Hypothalamus (tissue), 51 donors: ENCODE measurements around the gene PCBD1.

ENCODE experiments used
- DNase-seq, 51 donors: peaks; one replicate each; lab custom pipeline; 2025; lab: John Stamatoyannopoulos, UW

PCBD1 gene

DNA sequence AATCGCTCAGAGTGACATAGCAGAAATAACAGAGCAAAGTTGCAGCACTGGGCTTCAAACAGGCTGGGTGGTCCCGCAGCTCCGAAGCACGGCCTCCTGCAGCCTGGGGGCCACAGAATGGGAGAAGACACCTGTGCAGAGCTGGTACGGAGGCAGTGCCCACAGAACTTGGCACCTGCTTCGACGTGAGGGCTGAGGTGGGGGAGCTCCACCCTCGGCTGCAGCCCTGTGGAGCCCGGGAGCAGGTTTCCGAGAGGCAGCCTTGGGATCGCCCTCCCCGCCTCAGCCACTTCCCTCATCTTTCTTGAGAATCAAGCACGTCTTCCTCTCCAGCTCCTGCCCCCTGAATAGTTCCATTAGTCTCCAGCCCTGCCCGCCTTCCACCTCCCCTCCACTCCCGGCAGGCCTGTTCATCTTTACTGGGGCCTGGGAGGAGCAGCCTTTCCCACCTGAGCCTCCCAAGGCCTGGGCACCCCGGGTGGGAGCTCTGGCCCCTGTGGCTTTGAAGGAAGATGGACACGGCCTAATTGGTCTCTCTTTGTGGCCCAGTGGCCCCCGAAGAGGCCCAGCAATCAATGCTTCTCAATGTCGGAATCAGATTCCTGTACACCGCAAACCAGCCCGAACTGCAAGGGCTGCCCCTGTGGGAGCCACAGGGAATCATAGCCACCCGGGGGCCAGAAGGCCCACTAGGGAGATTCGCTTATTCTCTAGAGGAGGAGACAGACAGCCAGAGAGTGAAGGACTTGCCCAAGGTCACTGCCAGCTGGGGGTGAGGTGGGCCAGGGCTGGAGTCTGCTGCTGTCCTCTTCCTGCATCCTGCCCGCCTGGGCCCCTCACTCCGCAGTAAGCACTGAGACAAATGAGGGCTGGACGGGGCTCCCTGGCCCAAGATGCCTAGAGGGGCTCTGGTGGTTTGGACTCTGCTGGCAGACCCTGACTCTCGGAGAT, 17.0 kb upstream of the PCBD1 start:
- no peak for DNase-seq

DNA sequence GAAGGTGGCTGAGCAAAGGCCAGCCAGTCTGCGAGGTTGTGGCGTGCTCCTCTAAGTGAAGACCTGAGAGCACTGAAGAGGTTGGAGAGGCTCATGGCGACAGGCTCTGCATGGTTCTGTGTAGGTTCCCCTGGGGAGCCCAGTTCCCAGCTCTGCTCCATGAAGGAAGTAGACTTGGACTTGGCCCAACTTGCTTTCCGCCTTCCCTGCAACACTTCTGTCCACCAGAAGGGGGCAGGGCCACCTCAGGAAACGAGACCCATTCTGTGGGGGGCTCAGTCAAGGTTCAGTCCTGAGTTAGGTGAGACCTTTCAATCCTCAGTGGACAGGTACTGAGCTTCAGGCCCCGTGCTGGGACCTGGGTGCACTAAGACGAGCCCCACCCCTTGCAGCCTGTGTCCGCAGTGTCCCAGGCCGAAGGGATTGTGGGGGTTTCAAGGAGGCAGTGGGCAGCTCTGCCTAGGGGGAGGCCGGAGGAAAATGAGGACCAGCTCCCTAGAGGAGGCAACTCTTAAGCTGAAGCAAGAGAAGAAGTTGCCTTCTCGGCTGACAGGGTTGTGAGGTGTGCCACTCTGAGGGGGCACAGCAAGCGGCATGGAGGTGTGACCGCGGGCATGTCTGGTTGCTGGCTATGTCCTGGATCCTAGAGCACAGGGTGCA, 15.0 kb upstream of the PCBD1 start:
- peak in 34 of 51 donors; percentile 4 to 66 (median 35) for DNase-seq

DNA sequence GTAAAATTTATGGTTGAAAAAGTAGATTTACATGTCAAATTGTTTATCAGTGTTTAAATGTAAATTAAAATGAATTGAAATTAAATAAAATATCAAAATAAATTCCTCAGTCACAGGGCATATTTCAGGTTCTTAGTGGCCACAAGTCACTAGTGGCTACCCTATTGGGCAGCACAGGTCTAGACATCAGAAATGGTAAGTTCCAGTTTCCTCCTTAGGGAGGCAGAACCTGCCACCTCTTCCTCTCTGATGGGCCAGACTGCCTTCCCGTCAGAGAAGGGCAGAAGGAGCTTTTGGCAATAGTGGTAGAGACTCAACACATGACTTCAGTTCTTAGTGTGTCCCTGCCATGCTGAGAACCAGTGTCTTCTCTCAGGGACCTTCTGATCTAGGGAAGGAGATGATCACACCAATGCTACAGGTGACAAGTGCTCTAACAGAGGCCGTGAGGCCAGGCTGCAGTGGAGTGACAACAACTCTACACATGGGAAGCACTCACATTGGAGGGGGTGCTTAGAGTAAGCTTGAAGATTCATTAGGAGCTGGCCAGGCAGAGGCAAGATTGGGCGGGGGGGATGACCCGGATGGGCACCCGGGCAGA, 14.4 kb upstream of the PCBD1 start:
- no peak for DNase-seq

DNA sequence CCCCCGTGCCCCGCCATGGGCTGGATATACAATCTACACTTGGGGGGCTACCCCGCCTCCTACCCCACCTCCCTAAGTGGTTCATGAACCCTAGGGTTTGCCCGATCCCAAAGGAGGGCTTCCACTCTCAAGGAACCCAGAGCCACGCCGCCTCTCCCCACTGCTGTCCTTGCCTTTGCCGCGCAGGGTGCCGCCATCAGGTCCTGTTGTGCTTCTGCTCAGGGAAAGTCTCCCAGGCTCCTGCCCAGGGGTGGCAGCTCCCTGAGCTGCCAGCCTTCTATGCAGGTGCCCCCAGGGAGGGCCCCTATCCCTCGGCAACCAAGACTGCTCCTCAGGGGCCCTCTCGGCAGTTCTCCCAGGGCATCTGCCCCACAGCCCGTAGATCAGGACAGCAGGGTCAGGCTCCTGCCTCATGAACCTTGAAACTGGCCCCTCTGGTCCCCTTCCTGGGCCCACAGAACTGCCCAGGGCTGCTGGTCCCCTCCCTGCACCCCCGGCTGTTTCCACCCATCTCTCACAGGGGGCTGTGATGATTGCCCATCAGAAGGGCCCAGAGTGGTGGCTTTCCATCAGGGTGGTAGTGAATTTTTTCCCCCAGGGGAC, 13.0 kb upstream of the PCBD1 start:
- no peak for DNase-seq

DNA sequence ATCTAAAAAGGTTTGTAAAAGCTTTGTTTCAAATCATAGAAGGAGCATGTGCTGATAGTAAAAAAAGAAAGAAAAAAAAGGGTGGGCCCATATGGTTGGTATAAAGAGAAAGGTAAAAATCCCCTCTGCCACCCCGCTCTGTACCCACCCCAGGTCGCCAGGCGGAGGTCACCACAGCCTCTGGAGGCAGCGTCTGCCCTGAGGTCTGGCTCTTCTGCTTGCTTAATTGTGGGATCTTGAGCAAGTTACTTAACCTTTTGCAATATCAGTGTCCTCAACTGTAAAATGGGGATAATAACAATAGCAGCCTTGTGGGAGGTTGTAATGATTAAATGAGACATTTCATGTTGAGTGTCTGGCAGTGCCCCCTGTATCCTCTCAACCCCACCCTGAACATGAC, 10.7 kb upstream of the PCBD1 start:
- no peak for DNase-seq

DNA sequence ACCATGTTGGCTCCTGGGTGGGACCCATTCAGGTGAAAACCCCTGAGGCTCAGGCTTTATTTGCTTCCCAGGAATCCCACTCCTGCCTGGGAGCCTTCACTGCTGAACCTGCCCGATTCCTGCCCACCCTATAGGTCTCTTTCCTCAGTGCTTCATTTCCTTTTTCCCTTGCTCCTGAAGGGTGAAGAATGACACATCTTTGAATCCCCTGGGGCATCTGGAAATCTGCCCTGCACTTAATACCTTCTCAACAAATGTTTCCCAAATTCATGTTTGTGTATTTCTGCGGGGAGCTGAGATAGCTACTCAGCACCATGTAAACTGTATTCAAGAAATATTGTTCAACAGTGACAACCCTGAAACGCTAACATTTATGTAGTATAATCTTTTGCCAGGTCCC, 10.3 kb upstream of the PCBD1 start:
- DNase-seq, result no peak

DNA sequence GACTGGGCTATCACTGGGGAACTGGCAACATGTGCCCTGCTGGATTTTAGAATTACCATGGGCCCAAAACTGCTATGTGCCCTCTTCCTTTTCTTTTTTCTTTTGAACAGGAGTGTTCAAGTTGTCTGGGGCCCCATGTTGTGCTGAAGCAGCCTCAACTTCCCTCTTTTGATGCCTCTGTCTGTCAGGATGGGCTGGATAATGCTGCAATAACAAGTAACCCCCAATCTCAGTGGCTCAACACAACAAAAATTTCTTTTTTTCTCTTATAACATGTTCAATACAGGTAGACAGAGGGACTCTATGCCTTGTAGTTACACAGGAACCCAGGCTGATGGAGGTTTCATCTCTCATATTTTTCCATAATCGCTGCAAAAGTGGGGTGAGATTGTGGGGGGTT, 8.2 kb upstream of the PCBD1 start:
- no peak for DNase-seq

DNA sequence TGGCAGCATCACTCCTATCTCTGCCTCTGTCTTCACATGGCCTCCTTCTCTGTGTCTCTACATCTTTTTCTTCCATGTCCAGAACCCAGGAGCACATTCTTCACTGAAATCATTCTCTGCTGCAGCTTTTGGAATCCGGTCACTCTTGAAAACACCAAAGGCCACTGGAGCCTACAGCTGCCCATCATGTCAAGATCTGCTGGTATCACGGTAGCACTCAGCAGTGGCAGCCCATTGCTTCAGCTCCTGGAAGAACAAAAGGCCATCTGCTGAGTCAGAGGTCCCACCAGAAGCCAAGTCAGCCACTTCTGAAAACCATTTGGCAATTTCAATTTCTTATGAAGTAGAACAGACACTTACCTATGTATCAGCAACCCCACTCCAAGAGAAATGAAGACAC, 6.1 kb upstream of the PCBD1 start:
- DNase-seq, result no peak

DNA sequence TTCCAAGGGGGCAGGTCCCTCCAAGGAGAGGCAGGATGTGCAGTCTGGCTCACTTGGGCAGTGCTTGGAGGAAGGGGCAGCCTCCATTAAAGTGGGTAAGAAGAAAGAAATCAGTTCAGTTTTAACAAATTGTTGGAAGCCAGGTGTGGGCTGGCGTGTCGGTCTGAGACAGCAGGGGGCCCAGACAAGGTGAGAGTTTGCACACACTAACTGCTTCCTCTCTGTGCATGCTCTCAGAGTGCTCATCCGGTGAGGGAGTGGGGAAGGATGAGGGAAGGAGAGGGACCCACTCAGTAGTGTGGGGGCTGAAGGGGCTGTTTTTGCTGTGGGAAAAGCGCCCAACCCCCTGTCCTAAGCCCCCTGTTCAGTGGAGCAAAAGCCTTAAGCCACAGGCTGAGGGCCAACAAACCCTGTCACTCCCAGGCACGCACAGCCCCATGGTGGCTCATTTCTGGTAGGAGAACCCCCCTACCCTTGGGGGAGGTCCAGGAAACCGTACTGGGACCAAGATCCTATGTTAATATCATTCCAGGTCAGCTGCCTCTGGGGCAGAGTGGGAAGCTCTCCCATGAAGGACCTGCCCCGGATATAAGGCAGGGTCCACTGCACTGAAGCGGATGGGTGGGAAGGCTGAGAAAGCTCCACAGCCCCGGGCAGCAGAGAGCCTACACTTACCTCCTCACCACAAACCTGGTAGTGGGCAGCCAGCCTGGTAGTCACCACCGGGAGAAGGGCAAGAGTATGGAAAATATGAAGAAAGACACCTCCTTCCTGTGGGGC, 5.1 kb upstream of the PCBD1 start:
- DNase-seq, result no peak

DNA sequence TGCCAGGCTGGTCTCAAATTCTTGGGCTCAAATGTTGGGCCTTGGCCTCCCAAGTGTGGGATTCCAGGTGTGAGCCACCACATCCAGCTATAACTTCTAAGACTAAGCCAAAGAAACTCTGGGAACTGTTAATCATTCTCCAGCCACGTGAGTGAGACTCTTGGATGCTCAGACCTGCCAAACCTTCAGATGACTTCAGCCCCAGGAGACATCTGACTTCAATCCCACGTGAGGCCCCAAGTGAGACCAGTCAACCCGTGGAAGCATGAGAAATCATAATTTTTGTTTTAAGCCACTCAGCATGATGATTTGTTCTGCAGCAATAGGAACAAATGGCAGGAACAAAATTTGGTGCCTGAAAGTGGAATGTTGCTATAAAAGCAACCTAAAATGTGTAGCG, 4.3 kb upstream of the PCBD1 start:
- DNase-seq, result no peak

DNA sequence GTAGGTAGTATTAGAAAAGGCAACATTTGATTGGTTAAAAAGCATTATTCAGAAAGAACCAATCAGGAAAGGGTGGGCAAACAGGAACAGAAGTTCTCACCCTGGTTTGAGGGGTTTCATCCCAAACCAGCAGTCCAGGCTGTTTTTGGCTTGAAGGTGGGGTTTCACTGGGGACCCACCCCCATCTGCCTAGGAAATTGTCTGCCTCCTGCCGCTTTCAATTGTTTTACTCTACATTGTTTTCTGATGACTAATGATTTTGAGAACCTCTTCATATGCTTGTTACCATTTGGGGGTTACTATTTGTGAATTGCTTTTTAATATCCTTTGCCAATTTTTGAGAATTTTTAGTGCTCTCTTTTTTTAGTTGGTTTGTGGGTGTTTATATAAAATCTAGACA, 3.3 kb upstream of the PCBD1 start:
- no peak for DNase-seq

DNA sequence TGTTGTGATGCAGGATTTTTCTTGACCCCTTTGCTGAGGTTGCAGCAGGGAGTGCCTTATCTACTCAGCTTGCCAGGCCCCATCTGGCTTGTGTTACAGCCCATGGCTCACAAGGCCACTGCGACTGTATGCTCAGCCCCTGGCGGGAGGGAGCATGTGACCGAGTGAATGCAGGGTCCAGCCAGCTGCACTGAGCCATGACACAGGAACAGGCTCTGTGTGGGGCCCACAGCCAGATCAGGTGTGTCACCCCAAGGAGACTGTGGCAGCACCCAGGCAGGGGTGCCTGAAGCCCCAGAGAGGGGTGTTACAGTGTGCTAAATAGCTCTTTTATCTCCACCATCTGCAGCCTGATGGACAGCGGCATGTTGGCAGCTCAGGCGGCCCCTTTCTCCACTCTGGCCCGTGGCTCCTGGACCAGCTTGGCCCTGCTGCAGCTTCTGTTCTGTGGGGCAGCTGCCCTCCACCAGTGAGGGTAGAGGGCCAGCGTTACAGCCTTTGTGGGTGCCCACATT, 2.6 kb upstream of the PCBD1 start:
- DNase-seq, result peak in 35 of 51 donors; percentile 6 to 78 (median 38)

DNA sequence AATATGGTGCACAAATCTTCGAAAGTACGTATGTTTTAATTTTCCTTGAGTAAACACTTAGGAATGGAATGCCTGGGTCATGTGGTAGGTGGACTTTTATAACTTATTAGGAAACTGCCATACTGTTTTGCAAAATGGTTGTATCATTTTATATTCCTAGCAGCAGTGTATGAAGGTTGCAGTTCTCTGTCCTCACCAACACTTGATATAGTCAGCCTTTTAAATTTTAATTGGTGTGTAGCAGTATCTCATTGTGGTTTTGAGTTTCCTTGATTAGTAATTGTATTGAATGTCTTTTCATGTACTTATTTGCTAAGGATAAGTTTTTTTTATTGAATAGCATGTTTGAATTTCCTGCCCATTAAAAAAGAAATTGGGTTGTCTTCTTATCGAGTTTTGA, 926 bp upstream of the PCBD1 start:
- DNase-seq, result no peak

DNA sequence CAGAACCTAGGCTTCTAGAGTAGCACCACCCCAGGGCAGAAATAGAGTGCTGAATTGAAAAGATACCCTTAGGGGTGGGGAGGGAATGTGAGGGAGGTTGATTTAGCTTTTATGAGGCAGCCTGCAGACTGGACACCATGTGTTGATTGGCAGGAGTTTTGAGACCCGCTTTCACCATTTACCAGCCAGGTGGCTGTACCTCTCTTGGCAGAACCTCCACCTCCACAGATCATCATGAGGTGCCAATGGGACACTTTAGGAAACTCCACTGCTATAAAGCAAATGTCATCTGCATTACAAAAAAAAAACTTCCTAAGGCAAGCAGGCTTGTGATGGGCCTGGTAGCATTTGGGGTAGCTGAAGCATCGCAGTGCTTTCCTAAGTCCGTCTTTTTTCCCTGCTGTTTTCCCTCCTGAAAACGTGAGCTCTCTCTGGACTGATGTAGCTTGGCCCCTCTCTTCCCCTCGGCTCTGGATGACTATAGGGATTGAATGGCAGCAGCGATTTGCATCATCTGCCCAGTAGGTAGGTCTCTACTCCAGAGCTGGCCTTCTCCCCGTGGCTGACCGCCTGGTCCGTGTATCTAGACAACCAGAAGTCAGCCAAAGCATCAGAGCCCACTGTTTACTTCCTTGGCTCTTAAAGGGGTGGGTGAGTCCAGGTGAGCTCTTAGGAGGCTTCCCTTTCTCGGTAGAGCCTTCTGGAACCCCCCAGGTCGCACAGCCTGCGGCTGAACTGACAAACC, 1.3 kb downstream of the PCBD1 start:
- DNase-seq, result peak in 2 of 51 donors; percentile 26 to 58

DNA sequence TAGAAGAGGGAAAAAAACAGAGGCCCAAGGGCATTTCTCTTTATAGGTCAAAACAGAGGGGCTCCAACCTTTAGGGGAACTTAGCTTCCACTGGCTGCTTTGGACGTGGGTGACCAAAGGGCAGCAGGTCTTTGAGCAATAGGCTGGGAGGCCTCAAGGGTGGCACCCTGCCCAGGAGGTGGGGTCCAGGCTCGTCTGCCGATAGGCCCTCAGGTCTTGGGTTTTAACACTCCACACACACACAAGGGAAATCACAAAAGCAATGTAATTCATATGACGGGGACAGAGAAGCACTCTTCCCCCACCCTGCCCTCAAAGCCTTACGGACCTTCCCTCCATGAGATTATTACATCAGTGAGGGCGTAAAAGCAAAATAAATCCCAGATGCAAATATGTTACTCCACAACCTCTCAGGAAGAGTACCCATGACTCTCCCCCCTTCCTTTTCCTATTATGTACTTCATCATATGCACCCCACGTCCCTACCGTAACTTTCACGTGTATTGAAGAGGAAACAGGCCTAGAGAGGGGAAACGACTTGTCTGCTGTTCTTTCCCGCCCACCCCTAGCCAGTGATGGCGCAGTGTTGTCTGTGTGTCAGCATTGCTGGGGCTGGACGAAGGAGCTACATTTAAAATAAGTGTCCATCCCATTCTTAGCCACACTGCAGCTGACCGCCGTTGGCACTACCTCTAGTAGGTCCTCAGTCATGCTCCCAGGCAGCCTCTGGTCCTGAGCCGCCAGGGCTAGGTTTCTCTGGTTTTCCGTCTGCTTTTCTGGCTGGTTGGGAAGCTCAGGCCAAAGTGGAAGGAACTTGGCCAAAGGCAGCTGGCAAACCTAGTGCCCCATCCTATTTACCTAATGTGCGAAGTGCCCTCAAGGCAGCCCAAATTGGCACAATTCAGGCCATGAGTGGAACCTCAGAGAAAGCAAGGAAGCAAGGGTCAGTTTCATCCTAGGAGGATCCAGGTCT, 2.1 kb downstream of the PCBD1 start:
- no peak for DNase-seq

DNA sequence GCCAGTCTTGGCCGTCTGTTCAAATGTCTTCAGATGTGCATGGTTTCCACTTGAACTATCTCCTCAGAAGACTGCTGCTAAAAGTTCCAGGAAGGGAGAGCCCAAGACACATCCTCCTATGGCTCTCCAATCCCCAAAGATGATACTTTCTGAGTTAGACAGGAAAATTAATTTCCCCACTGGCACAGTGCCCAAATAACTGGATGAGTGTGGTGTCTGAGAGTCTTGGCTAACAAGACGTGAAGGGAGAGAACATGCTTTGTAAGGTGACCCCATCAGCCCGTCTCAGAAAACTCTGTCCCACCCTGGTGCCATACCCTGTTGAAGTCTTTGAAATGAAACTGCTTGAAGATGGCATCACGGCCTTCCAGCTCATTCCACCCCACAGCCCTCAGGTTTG, 2.9 kb downstream of the PCBD1 start:
- DNase-seq, result no peak

DNA sequence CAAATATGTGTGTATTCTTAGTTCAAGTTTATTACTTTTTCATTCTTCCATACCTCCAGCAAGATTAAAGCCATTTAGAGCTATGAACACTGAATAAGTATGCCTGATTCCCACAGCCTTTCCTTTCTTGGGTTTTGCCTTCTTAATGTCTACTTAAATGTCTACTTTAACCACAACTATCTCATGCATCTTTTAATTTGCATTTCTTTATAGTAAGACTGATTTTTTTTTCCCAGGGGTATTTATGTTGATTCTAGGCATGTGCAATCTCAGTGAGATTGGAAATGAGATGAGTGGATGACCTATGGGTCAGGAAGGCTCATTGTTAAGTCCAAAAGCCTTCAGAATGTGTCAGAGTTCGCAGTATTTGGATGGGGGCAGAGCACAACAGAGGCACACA, 3.6 kb downstream of the PCBD1 start:
- DNase-seq, result no peak

DNA sequence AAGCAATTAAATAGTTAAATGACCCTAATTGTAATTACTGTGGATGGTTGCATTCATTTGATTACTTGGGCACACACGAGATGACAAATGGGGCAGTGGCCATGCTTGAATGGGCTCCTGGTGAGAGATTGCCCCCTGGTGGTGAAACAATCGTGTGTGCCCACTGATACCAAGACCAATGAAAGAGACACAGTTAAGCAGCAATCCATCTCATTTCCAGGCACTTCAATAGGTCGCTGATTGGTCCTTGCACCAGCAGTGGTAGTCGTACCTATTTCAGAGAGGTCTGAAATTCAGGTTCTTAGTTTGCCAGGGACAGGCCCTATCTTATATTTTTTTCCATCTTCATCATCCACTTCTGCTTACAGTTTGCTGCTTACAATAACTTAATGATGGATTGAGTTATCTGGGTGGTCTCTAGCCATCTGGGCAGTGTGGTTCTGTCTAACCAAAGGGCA, 8.3 kb downstream of the PCBD1 start:
- peak in 46 of 51 donors; percentile 10 to 89 (median 58) for DNase-seq
